ENCODE results near the gene TMEM132D. TPM values are rescaled to one million over a fixed set of nuclear protein-coding genes. Genes with fewer than 3 reads are reported as not detected.

Gene TMEM132D
- total and polyA plus RNA-seq, 2 of the 8 experiments (the other 6 are each of a cell fraction or from before 2014, with no cell fraction given): 3.5 to 10.1 TPM

DNA sequence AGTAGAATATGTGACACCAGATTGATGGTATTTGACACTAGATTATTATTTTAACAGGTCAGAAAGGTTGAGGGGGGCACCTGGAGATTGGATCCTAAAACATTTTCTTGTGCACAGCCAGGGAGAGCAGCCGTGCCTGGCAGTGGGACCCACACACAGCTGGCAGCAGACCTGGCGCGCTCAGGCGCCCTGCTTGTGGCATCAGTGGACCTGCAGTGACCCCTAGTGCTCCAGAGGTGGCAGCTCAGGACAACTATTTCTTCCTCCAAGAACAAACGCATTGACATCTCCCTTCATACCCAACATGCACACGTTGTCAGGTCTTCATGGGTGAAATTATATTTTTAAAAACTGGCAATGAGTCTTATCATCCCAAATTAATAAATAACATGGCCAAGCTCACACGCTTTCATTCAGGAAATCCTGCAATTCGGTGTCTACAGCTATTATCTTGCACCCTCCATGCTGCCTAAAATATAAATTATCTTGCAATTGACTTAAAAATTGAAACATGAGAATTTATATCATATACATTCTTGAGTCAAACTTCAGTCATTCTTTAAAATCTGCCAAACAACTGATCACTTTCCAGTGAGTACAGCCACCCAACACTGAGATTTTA is 7.7 kb upstream of the TMEM132D start (continued):
- peak; percentile 100 for TF ChIP-seq RAD21 (IDR thresholded peaks at IDR 0.05 in 1 of 2, conservative IDR thresholded peaks at IDR 0.05 in 1 of 2; ENCODE audit: low read depth in 2 of 2, low read length in 2 of 2)
- no peak for TF ChIP-seq RNF2 (IDR thresholded peaks at IDR 0.05; ENCODE audit: borderline replicate concordance, low read depth, low read length, missing control alignments, poor library complexity, severe bottlenecking)
- TF ChIP-seq CEBPB (IDR thresholded peaks at IDR 0.05; ENCODE audit: low read depth, low read length): no peak
- no peak for TF ChIP-seq BCL11A (IDR thresholded peaks at IDR 0.05; ENCODE audit: low read depth in 2 of 2, low read length in 2 of 2)
- no peak for TF ChIP-seq KDM4A (IDR thresholded peaks at IDR 0.05; ENCODE audit: low read depth, low read length, severe bottlenecking)

All from H1 (cell line).